GM12878 (cell line): ENCODE data around the gene MTMR10. TPM values are rescaled to one million over a fixed set of nuclear protein-coding genes. Genes with fewer than 3 reads are reported as not detected.

ENCODE experiments used
- ATAC-seq: fragments of 200-7000 bp; cut with Tn5 transposase; 3 replicates; pipeline ENCODE4 v1.9.1; 2020; ENCODE audit warnings: mild to moderate bottlenecking, moderate library complexity
- BruUV-seq: library from RNA; stranded (reverse); fragments of 400-500 nt; replicated peaks from 2 replicates; lab custom pipeline; 2021; lab: Mats Ljungman, UMichigan
- CTCF ChIA-PET: fragments of 300-600 bp; sonication (Branson Sonifier 250); formaldehyde crosslinking; extraction: SDS; loops from one replicate; lab custom pipeline; 2021; ENCODE audit warnings: inconsistent platforms; lab: Yijun Ruan, JAX
- POLR2A ChIA-PET: fragments of 350-600 bp; formaldehyde crosslinking; extraction: SDS; loops from one replicate; lab custom pipeline; 2021; ENCODE audit warnings: inconsistent platforms; lab: Charles Lee
- RAD21 ChIA-PET: fragments of 300-600 bp; sonication (Branson Sonifier 250); formaldehyde crosslinking; loops from one replicate; lab custom pipeline; 2023; ENCODE audit warnings: antibody characterized with exemption; ENCODE audit not compliant: unreplicated experiment; lab: Charles Lee
- SMC1A ChIA-PET: fragments of 300-600 bp; sonication (Branson Sonifier 250); formaldehyde crosslinking; loops from one replicate; lab custom pipeline; 2023; ENCODE audit not compliant: unreplicated experiment, uncharacterized antibody; lab: Charles Lee
- DNase-seq: peaks from one replicate; pipeline ENCODE4 v3.0.0-alpha.2; 2011; ENCODE audit warnings: low read depth, low spot score
- FAIRE-seq: peaks from 3 replicates; lab custom pipeline; 2011; peaks lifted over from hg19 to GRCh38; lab: Jason Lieb, UNC
- H2AFZ ChIP-seq: 2 replicates; pipeline ENCODE4 v1.6.0; 2011; ENCODE audit warnings: low read depth, low read length, control low read depth; ENCODE audit not compliant: control insufficient read depth
- H3K27ac ChIP-seq: 2 replicates; pipeline ENCODE4 v1.5.1; 2011; ENCODE audit warnings: control low read depth; ENCODE audit not compliant: control insufficient read depth, insufficient read depth
- H3K27me3 ChIP-seq, 2 experiments: replicated peaks in 1 of 2; 2 replicates each; pipeline versions ENCODE4 v1.6.0 to v1.6.1; 2011; ENCODE audit warnings: low read length in 1 of 2; ENCODE audit not compliant: control insufficient read depth in 2 of 2, insufficient read depth in 2 of 2
- H3K36me3 ChIP-seq, 2 experiments: 2 replicates each; pipeline ENCODE4 v1.5.1; 2011; ENCODE audit warnings: low read length in 1 of 2; ENCODE audit not compliant: control insufficient read depth in 2 of 2, insufficient read depth in 2 of 2
- H3K4me1 ChIP-seq: 2 replicates; pipeline ENCODE4 v1.6.1; 2011; ENCODE audit warnings: mild to moderate bottlenecking, low read length, moderate library complexity, mixed read lengths; ENCODE audit not compliant: control insufficient read depth, insufficient read depth
- H3K4me2 ChIP-seq: 2 replicates; pipeline ENCODE4 v1.6.0; 2011; ENCODE audit warnings: control low read depth; ENCODE audit not compliant: control insufficient read depth, insufficient read depth
- H3K4me3 ChIP-seq: fragments of 200-600 bp; sonication (generic); 2 replicates; pipeline ENCODE4 v1.5.1; 2016
- H3K79me2 ChIP-seq: 2 replicates; pipeline ENCODE4 v1.6.0; 2011; ENCODE audit warnings: low read length; ENCODE audit not compliant: control insufficient read depth, insufficient read depth
- H3K9ac ChIP-seq: 2 replicates; pipeline ENCODE4 v1.8.0; 2011; ENCODE audit warnings: low read length, control low read depth, mixed read lengths; ENCODE audit not compliant: control insufficient read depth, insufficient read depth
- H3K9me3 ChIP-seq: replicated peaks from 3 replicates; pipeline ENCODE4 v1.5.1; 2011; ENCODE audit warnings: mild to moderate bottlenecking, low read length; ENCODE audit not compliant: control insufficient read depth, insufficient read depth
- H4K20me1 ChIP-seq: 2 replicates; pipeline ENCODE4 v1.6.0; 2011; ENCODE audit not compliant: control insufficient read depth, insufficient read depth
- DPF2 ChIP-seq: fragments of 450-650 bp; IDR thresholded peaks from 2 replicates; pipeline ENCODE4 v1.6.1; 2017; ENCODE audit warnings: mild to moderate bottlenecking
- ETV6 ChIP-seq, 2 experiments: fragments of 450-650 bp in 1 of 2; IDR thresholded peaks in 1 of 2; conservative IDR thresholded peaks in 1 of 2; 2 replicates each; pipeline ENCODE4 v1.6.1; 2014; ENCODE audit warnings: antibody characterized with exemption in 1 of 2, borderline replicate concordance in 1 of 2, low read depth in 1 of 2, mild to moderate bottlenecking in 1 of 2, moderate library complexity in 1 of 2
- HDAC2 ChIP-seq: fragments of 200-600 bp; sonication (generic); IDR thresholded peaks from 2 replicates; pipeline ENCODE4 v1.6.1; 2017
- HSF1 ChIP-seq: fragments of 150-350 bp; IDR thresholded peaks from 2 replicates; pipeline ENCODE4 v1.6.1; 2014; ENCODE audit warnings: mild to moderate bottlenecking, low read depth, low read length
- IKZF1 ChIP-seq: fragments of 450-650 bp; conservative IDR thresholded peaks from 2 replicates; pipeline ENCODE4 v1.6.1; 2017; ENCODE audit warnings: antibody characterized with exemption, mild to moderate bottlenecking
- JUNB ChIP-seq: IDR thresholded peaks from 2 replicates; pipeline ENCODE4 v1.6.1; 2016; ENCODE audit warnings: antibody characterized with exemption, mild to moderate bottlenecking
- NFYB ChIP-seq: IDR thresholded peaks from 2 replicates; pipeline ENCODE4 v1.6.1; 2011; ENCODE audit warnings: low read depth, mild to moderate bottlenecking, low read length, improper control_type of control experiment, moderate library complexity; ENCODE audit not compliant: insufficient read depth
- PML ChIP-seq: IDR thresholded peaks from 2 replicates; pipeline ENCODE4 v1.6.1; 2012; ENCODE audit warnings: low read length, inconsistent platforms
- RB1 ChIP-seq: fragments of 450-650 bp; formaldehyde crosslinking; IDR thresholded peaks from 2 replicates; pipeline ENCODE4 v1.6.1; 2017; ENCODE audit warnings: mild to moderate bottlenecking, borderline replicate concordance
- USF2 ChIP-seq: IDR thresholded peaks from 2 replicates; pipeline ENCODE4 v1.6.1; 2011; ENCODE audit warnings: low read depth, low read length, improper control_type of control experiment, borderline replicate concordance
- ZNF274 ChIP-seq: IDR thresholded peaks from one replicate; pipeline ENCODE4 v1.8.0; 2011; ENCODE audit not compliant: insufficient read length, insufficient read depth
- ZZZ3 ChIP-seq: IDR thresholded peaks from 2 replicates; pipeline ENCODE4 v1.6.1; 2011; ENCODE audit warnings: low read depth; ENCODE audit not compliant: control insufficient read depth, insufficient read length
- WGBS: methylation state at CpG from one replicate; pipeline ENCODE4 v1.1.6; 2016; ENCODE audit warnings: low lambda C conversion rate; ENCODE audit not compliant: insufficient replicate concordance, insufficient coverage; ENCODE audit errors: missing lambda C conversion rate; 5-methylcytosine and 5-hydroxymethylcytosine counted together
- in situ Hi-C: fragments of 300-500 bp; cut with MboI; formaldehyde crosslinking; loops from 9 replicates; pipeline ENCODE4 v1.14.3; 2018; ENCODE audit warnings: mixed read lengths
- intact Hi-C: fragments of 100-400 bp; cut with micrococcal nuclease; formaldehyde crosslinking; loops from one replicate; pipeline ENCODE4 v1.14.2; 2022; ENCODE audit not compliant: unreplicated experiment
- polyA plus RNA-seq, 11 experiments: library from polyadenylated mRNA; depleted of rRNA in 4 of 11; unstranded in 6 of 11; stranded (reverse) in 5 of 11; fragments of >200 nt; fragmentation: Nextera tagmentation in 4 of 11; fragmentation: Illumina TruSeq in 1 of 11; extraction: Ambion mirVana in 4 of 11; extraction: Trizol in 1 of 11; gene quantifications; 1 replicate in 1 of 11; 2 replicates in 10 of 11; pipeline versions ENCODE4 v1.2.1 to v1.2.3, GENCODE V29; 2011 to 2016; ENCODE audit warnings: inconsistent platforms in 2 of 11, missing spikeins in 2 of 11, low read depth in 1 of 11
- total RNA-seq, 4 experiments: library from RNA; depleted of rRNA in 3 of 4; stranded (reverse); fragments of >200 nt in 3 of 4; fragmentation: Illumina TruSeq in 1 of 4; extraction: Trizol in 1 of 4; gene quantifications; 2 replicates each; pipeline versions ENCODE4 v1.2.1 to v1.2.3, GENCODE V29; 2013 to 2021

MTMR10 gene
- total and polyA plus RNA-seq, 10 of the 15 experiments (the other 5 are each of a cell fraction or from before 2014, with no cell fraction given): 1.9 to 13.6 (median 8.9) TPM

DNA sequence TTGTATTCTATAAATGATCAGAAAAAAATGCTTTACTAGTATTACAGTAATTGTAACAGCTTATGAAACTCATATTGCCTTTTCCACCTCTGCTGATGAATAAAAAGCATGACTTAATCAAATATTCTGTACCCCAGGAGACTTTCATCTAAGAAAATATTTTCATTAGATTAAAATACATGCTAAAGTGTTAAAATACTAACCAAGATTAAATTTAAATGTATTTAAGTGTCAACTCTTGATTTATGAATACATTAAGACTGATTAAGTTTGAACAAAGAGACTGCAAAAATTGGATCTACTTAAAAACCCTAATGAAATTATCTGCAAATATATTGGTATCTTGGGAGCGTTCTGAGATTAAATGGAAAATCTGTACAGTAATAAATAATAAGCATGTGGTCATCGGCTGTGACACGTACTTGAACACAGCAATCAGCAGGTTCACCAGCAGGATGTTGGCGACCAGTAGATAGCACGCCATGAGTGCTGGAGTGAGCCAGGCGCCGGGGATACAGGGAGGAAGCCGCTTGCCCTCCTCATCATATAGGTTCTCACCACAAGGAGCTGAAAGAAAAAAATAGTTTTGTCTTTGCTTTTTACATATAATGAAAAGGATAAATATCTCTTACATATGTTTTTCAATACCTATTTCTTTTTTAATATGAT is 36.6 kb upstream of the MTMR10 start:
- FAIRE-seq: no peak
- Histone ChIP-seq H3K36me3 (no peaks in the 10 kb centered on the region), H3K9ac (no peak overlapping the region), H2AFZ (no peak overlapping the region), H3K79me2 (no peaks in the 10 kb centered on the region), H3K27ac (no peak overlapping the region), H3K27me3 (no peaks in the 10 kb centered on the region), H3K9me3 (no peaks in the 10 kb centered on the region), H3K4me3 (no peak overlapping the region), H4K20me1 (no peaks in the 10 kb centered on the region), H3K4me1 (peaks cover 7% of the 10 kb centered on the region), H3K4me2 (no peak overlapping the region)
- ChIA-PET SMC1A (interaction anchor here (1.2 to 2.3 kb wide), 5 partner anchors 11 to 46 kb away, joined by 3 to 12 read pairs (median 4); no protein-coding TSS in a partner anchor), POLR2A (no interaction called here), RAD21 (no interaction called here), CTCF (no interaction called here)
- TF ChIP-seq DPF2 (no peak), NFYB (no peak), JUNB (no peak), HDAC2 (no peak), USF2 (no peak)
- intact Hi-C loops (no loop called here), in situ Hi-C loops (no loop called here)
- DNase-seq: no peak
- no TSS peak for BruUV-seq
- no peak for ATAC-seq
- 46% methylated on average over 8 of the region's 8 CpGs for WGBS

GRCh38 chr15:31025996-31026395 is 34.6 kb upstream of the MTMR10 start:
- POLR2A ChIA-PET: no interaction called here
- no peak overlapping the region for H3K27ac ChIP-seq

More at GRCh38 chr15:31025996-31026395, 34.6 kb upstream of the MTMR10 start:
- ATAC-seq (no peak), FAIRE-seq (no peak), DNase-seq (no peak)
- Histone ChIP-seq H2AFZ (no peak overlapping the region), H3K4me1 (peaks cover 4% of the 10 kb centered on the region), H3K36me3 (no peaks in the 10 kb centered on the region), H4K20me1 (no peaks in the 10 kb centered on the region), H3K4me3 (no peak overlapping the region), H3K4me2 (no peak overlapping the region), H3K79me2 (no peaks in the 10 kb centered on the region), H3K27me3 (no peaks in the 10 kb centered on the region), H3K9ac (no peak overlapping the region), H3K9me3 (no peaks in the 10 kb centered on the region; the same call in 2 of the 3 replicates)
- SMC1A ChIA-PET: interaction anchor here (2.1 kb wide), 1 partner anchor 12 kb away, joined by 12 read pairs; no protein-coding TSS in a partner anchor
- TF ChIP-seq IKZF1: no peak
- TF ChIP-seq RB1: no peak
- no peak for TF ChIP-seq ZNF274
- TF ChIP-seq USF2: no peak
- no peak for TF ChIP-seq HSF1
- TF ChIP-seq ZZZ3: no peak
- TF ChIP-seq ETV6 (conservative IDR thresholded peaks at IDR 0.05 in 1 of 2, IDR thresholded peaks at IDR 0.05 in 1 of 2; ENCODE audit: borderline replicate concordance in 1 of 2, low read depth in 1 of 2): no peak
- TF ChIP-seq DPF2: no peak
- no peak for TF ChIP-seq PML
- RAD21 ChIA-PET: interaction anchor here (1.6 kb wide), 1 partner anchor 12 kb away, joined by 4 read pairs; no protein-coding TSS in a partner anchor
- intact Hi-C loops: no loop called here
- 84% methylated on average over 25 of the region's 25 CpGs for WGBS
- CTCF ChIA-PET: no interaction called here
- in situ Hi-C loops: no loop called here
- no TSS peak for BruUV-seq
